Activated CD8-positive, alpha-beta memory T cell treated with anti-CD3 and anti-CD28 coated beads for 36 hours (primary cell): ENCODE data around the gene DOCK10. TPM values are rescaled to one million over a fixed set of nuclear protein-coding genes. Genes with fewer than 3 reads are reported as not detected.
"Not testable (repeated sequence)": the region's sequence is repeated elsewhere in the genome, so short reads cannot be mapped to it uniquely, and the experiment has no call there.

Source experiments
- CTCF ChIA-PET: fragments of 350-600 bp; sonication (Branson Sonifier 250); formaldehyde crosslinking; loops from one replicate; lab custom pipeline; 2021; ENCODE audit warnings: antibody characterized with exemption; lab: Charles Lee
- POLR2A ChIA-PET: fragments of 350-600 bp; sonication (Branson Sonifier 250); formaldehyde crosslinking; loops from one replicate; lab custom pipeline; 2021; ENCODE audit warnings: antibody characterized with exemption; lab: Charles Lee
- total RNA-seq, 2 experiments: library from RNA; stranded (reverse); gene quantifications; one replicate each; pipeline ENCODE4 v1.2.3, GENCODE V29; 2021

The DOCK10 gene
- total RNA-seq, 2 experiments from 2014 or later, result 144 to 152 TPM

DNA sequence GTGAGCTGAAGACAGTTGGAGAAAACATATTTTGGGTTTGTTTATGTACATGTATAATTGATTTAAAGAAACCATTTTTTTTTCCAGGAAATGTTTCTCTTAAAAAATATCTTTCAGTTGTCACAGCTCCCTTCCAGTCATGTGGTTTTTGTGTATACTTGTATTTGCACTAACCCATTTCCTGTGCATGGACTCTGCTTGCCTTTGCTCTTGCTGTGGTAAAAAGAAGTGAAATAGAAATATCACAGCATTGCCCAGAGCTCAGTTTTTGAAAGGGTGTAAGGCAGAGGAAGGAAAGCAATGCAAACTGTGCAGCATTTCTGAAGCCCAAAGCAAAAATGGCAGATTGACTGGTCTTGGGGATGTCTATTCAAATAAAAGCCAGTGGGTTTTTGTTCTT is 10.4 kb upstream of the DOCK10 start:
- ChIA-PET CTCF (no interaction called here), POLR2A (interaction anchor here (0.8 to 1.1 kb wide), 2 partner anchors 11 to 690 kb away, joined by 4 to 7 read pairs; partner anchors contain the start of gene DOCK10)

DNA sequence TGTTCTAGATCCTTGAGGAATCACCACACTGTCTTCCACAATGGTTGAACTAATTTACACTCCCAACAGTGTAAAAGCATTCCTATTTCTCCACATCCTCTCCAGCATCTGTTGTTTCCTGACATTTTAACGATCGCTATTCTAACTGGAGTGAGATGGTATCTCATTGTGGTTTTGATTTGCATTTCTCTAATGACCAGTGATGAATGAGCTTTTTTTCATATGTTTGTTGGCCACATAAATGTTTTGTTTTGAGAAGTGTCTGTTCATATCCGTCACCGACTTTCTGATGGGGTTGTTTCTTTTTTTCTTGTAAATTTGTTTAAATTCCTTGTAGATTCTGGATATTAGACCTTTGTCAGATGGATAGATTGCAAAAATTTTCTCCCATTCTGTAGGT is 5.2 kb upstream of the DOCK10 start:
- POLR2A ChIA-PET, CTCF ChIA-PET: not testable (repeated sequence)

DNA sequence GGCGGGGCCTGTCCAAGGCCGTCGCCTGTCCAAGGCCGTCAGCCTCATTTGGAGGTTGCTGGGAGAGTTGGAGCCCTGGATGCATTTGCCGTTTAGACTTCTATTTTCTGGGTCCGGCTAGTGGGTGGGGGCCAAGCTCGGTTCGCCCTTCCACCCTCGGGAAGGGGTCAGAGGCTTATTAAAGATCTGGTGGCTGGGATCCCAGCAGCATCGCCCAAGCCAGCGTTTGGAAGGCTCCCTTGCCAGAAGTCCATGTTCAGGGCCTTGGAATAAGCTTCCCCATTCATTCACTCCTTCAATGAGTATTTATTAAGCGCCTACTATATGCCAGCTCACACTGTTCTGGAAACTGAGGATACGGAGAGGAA is 516 bp upstream of the DOCK10 start:
- ChIA-PET POLR2A (interaction anchor here (0.6 to 1.6 kb wide), 3 partner anchors 19 to 98 kb away, joined by 4 to 7 read pairs (median 4); no protein-coding TSS in a partner anchor), CTCF (interaction anchor here (0.6 to 3.4 kb wide), 2 partner anchors 41 to 78 kb away, joined by 3 to 18 read pairs; no protein-coding TSS in a partner anchor)

DNA sequence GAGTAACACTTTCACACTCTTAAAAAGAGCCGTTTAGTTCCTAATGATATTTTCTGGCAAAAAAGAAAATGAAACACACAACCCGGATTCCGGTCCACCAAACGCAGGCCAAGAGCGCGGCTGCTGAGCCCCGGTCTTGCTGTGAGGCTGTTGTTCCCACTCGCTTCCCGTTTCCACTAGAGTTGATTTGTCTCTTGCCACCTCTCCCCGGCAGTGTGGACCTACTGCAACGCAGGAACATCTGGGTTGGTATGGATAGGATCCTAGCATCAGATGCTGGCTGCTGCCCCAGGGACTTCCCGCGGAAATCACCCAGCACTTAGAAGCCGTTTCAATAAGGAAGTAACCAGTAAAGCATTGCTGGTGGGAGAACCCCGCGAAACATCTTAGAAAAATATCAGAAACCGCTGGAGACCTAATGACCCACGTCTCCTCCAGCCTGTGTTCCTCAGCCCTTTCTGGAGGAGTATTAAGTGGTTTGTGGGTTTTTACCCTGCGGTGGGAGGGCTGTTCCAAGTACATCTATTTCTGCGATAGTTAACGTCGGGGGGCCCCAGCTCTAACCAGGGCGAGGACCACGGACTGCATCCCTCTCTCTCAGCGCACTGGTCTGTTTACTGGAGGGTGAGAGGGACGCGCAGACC is 939 bp downstream of the DOCK10 start:
- ChIA-PET CTCF (interaction anchor here (1.1 to 3.4 kb wide), 6 partner anchors 11 to 115 kb away, joined by 3 to 18 read pairs (median 6); no protein-coding TSS in a partner anchor), POLR2A (interaction anchor here (0.5 to 1.6 kb wide), 8 partner anchors 11 to 114 kb away, joined by 3 to 7 read pairs (median 5); no protein-coding TSS in a partner anchor)

DNA sequence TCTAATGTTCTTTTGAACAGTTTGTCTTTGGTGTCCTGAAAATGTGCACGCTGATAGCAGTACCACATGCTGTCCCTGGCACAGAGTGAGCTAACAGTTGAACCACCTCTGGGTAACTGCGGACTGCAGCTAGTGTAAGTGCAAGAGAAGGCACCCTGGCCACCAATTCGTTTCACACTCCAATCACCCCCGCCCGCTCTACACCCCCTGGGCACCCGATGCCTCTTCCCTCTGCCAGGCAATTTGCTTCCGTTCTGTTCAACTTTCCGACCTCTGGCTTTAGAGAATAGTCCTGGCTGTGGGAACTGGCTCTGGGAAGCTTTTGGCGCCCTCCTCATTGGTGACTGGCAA is 1.4 kb downstream of the DOCK10 start:
- CTCF ChIA-PET, result interaction anchor here (1.1 to 3.4 kb wide), 4 partner anchors 11 to 115 kb away, joined by 3 to 18 read pairs (median 6); no protein-coding TSS in a partner anchor
- POLR2A ChIA-PET, result interaction anchor here (0.5 to 1.4 kb wide), 5 partner anchors 11 to 96 kb away, joined by 3 to 5 read pairs (median 5); no protein-coding TSS in a partner anchor

DNA sequence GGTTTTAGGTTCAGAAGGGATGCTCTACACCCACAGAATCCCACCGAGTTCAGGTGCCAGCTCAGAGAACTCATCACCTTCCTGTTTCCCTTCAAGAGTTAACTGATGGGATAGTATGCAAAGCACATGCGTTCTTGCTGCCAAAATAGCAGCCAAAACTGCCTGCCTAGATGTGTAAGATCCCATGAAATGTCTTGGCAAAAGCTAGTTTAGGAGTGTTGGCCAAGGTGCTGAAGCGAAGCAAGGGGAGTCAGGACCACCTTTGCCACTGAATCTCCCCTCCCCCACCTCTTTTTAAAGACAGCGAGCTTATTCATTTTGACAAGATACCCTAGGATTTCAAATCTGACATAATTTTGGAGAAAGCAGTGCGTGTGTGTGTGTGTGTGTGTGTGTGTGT is 2.1 kb downstream of the DOCK10 start:
- CTCF ChIA-PET, result interaction anchor here (1.1 to 3.4 kb wide), 4 partner anchors 10 to 114 kb away, joined by 3 to 18 read pairs (median 6); no protein-coding TSS in a partner anchor
- POLR2A ChIA-PET, result interaction anchor here (0.6 to 1.4 kb wide), 5 partner anchors 10 to 1794 kb away, joined by 3 to 5 read pairs (median 5); no protein-coding TSS in a partner anchor

DNA sequence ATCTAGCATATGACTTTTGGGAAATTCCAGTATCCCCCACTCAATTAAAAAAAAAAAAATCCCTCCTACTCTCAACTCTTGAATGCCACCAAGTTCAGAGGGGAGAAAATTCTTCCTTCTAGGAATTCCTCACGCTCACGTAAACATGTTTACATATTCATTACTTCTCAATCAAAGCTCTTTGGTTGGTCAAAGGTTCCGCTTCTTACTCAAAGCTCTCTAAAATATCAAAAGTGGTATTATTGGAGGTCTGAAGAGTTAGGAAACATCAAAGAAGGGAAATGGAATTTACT is 4.1 kb downstream of the DOCK10 start:
- ChIA-PET CTCF (interaction anchor here (0.7 to 1.2 kb wide), 2 partner anchors 12 to 452 kb away, joined by 3 read pairs; no protein-coding TSS in a partner anchor), POLR2A (interaction anchor here (0.7 kb wide), 2 partner anchors 17 to 94 kb away, joined by 3 read pairs; no protein-coding TSS in a partner anchor)

DNA sequence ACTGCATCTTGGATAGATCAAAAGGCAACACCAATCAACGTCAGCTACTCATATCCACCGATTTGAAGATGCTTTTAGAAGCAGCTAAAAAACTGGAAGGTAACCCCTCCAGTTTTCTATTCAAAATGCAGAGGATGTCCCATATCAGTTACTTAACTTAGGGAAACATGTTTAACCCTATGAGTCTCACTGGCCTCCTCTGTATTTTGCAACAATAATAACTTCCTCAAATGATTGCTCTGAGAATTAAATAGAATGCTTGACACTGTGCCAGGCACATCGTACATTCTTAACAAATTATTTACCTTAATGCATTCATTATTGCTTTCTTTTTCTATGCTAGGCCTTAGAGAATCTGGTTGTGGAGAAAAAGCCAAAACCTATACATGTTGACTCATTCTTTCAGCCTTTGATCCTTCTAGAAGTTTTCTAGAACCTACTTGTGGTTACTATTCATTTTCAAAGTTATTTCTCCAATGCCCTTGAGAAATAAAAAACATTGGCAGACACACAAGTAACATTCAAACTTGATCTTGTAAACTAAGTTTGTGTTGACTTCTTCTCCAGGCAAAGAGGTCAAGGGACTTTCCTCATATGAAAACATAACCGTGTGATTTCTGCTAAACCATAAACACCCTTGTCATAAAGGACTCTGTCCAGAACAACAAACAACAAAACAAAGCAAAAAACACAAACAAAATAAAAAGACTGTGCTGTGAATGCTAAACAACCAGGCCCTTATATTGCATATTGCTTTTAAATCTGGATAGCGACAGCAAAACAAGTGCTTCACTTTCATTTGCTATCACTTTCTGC is 4.6 kb downstream of the DOCK10 start:
- ChIA-PET CTCF (interaction anchor here (0.7 kb wide), 1 partner anchor 452 kb away, joined by 3 read pairs; no protein-coding TSS in a partner anchor), POLR2A (interaction anchor here (0.7 kb wide), 2 partner anchors 18 to 93 kb away, joined by 3 read pairs; no protein-coding TSS in a partner anchor)

DNA sequence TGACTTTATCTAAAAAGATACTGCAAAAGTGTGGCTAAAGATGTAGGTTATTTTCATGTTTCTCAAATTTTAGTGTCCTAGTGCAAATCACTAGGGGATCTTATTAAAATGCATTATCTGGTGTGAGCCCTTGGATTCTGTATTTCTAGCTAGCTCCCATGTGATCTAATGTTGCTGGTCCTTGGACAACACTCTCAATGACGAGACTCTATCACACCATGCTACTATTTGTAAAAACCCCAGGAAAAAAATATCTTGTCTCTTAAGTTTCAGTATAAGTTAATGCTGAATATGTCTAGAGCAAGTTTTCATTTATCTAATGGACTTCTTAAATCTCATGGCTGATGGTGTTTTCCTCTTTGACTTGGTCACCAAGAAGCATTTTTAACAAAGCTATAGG is 5.8 kb downstream of the DOCK10 start:
- ChIA-PET CTCF (no interaction called here), POLR2A (no interaction called here)

DNA sequence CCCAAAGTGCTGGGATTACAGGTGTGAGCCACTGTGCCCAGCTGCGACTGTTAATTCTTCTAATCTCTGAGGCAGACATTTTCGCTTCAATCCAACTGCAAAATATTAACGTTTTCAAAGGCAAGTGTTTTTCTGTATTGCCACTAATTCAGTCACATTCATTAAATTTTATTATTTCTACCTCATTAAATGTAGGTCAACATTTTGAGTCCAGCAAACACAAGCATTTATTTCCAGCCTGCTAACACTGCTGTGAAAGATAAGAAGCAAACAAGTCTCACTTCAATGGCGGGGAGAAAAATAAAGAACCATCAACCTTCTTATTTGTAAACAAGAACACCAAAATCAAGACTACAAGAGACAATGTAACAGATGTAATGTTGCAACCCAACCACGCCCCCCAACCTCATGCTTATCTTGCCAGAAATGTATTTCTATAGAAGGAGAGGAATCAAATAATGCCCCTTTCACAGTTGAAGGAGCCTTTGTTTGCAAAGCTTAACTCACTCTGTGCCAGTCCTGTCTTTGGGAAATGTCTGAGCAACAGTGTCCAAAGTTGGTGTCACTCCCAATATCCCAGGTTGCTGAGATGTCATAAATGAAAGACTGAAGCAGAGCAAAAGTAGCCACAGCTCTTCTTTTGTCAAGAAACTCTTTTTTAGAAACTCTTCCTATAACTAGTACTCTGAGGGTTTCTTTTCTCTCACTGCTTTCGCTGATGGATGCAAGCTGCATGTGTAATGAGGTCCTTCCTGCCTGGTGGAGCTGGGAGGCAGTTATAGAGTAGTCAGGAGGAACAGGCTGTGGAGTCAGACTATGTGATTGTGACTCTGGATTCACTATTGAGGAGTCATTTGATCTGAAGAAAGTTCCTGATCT is 8.6 kb downstream of the DOCK10 start:
- POLR2A ChIA-PET, result no interaction called here
- CTCF ChIA-PET, result no interaction called here

DNA sequence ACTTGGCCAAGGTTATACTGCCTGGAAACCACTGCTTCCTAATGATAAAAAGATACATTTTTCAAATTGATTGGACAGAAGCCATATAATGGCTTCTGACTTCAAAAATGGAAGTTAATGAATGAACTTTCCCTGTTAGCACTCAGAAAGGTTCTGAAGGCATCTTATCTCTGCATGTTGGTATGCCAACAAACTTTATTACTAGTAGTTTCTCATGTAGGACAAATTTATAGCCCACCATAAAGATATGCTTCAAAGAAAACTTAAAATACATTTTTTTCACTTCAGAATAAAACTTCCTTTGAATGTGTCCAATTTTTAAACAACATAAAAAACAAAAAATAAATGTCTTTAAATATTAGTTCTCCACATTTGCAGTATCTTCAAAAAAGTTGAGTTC is 10.0 kb downstream of the DOCK10 start:
- CTCF ChIA-PET, result no interaction called here
- POLR2A ChIA-PET, result interaction anchor here (0.6 kb wide), 1 partner anchor 91 kb away, joined by 4 read pairs; no protein-coding TSS in a partner anchor

DNA sequence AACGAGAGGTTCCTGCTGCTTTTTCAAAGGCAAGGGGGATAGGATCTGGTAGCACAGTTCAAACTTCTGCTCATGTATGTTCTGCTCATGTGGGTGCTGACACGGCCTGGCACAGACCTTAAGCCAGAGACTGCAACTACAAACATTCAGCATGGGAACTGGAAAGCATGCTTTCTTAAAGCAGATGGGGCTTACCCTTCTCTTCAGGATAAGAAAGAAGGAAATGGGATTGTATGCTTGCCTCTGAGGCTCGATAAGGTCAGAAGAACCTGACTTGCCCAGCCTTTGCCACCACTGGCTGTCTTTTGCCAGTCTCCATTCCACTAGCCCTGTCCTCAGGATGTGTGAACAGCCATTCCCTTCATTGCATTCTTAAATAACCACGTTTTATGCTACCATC is 10.7 kb downstream of the DOCK10 start:
- ChIA-PET CTCF (no interaction called here), POLR2A (no interaction called here)

DNA sequence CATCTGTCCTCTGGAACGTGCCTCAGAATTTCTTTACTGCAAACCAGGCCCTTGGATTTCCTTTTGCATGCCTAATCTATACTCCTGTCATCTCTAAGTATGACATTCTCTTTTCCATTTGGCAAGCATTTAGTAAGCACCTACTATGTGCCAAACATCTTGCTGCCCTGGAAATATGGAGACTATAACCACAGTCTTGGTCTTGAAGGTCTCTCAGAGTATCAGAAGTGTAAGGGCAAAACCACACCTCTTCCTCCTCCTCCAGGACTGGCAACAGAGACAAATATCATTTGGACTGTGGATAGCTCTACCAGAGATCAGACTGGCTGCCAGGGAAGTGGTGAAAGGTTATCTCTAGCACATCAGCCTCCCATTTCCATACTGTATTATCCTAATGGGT is 11.4 kb downstream of the DOCK10 start:
- CTCF ChIA-PET, result no interaction called here
- POLR2A ChIA-PET, result no interaction called here

DNA sequence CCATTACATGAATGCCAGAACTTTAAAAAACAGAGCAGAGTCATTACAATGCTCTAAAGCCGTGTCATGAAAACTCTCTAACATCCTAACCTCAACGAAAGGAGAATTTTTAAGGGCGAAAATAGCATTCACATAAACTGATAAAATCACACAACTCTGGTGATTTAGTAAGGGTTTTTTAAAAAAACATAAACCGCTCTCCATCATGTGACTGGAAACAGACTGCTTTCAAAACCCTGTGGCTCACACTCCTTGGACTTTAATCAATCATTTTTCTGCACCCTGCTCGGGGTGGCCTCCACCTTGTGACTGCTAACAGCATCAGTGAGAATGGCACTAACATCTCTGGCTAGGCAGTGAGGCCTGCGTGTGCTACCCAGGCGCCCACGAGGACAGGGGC is 12.1 kb downstream of the DOCK10 start:
- POLR2A ChIA-PET, result no interaction called here

DNA sequence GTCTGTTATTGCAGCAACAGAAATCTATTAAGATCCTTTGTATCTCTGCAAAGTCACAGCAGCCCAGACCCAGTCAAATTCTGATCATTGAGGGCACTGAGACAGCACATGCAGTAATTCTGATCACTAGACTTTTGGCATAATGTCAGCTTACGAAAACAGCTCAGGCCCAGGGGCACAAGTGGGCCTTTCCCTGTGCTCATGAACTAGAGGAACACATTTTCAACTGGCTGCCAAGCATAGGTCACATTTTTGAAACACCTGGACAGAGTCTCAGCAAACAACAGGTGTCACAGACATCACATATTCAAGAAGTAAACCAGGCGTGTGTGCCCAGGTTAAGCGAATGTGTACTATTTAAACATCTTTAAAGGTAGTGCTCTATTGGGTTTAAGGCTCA is 13.7 kb downstream of the DOCK10 start:
- POLR2A ChIA-PET, result no interaction called here
- CTCF ChIA-PET, result interaction anchor here (1.2 kb wide), 1 partner anchor 16 kb away, joined by 4 read pairs; no protein-coding TSS in a partner anchor

More for the DNA sequence above, 12.1 kb downstream of the DOCK10 start:
- CTCF ChIA-PET, result interaction anchor here (1.5 kb wide), 1 partner anchor 10 kb away, joined by 3 read pairs; no protein-coding TSS in a partner anchor

DNA sequence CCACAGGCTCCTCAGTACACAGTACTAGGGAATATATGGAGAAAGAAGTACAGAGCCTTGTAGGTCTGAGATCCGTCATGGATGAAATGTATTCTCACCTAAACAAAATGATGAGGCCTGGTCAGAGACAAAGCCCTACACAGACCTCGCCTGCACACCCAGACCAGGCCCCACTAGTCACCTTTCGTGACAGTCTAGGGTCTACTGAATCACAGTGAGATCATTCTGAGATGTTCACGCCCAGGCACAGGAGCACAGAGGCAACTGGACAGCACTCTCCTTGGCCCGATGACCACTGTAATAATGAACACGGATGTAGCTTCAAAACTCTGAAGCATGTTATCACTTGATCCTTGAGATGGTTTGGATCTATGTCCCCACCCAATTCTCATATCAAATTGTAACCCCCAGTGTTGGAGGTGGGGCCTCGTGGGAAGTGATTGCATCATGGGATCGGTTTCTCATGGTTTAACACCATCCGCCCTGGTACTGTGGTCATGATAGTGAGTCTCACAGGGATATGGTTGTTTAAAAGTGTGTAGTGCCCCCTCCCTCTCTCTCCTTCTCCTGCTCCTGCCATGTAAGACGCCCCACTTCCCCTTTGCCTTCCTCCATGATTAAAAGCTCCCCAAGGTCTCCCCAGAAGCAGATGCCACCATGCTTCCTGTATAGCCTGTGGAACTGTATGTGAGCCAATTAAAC is 15.1 kb downstream of the DOCK10 start:
- ChIA-PET POLR2A (no interaction called here), CTCF (interaction anchor here (1.0 to 1.3 kb wide), 3 partner anchors 14 to 25 kb away, joined by 3 to 4 read pairs (median 4); partner anchors contain the start of gene DOCK10)

DNA sequence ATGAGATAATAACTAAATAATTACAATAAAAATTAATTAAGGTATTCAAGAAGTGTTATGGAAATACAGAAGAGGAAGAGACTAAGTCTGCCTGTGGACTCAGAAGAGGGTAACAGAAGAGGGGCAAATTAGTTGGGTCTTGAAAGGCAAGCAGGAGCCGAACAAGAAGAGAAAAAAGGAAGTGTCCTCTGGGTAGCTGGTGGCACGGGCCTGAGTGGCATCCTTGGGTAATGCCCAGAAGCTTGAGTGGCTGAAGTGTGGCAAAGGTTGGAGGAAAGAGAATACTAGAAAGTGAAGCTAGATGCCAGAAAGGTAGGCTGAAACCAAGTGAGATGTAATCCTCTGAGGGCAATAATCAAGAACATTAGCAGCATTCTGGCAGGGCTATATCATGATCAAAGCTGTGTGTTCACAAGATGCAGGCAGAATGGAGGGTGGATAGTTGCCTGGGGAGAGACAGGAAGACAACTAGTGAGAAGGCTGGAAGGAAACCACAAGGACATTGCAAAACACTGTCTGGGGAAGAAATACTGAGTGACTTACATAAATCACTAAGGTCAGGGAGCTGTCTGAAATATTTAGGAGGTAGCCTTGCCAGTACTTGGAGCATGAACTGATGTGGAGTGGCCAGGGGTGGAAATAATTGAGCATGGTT is 16.2 kb downstream of the DOCK10 start:
- ChIA-PET CTCF (interaction anchor here (0.5 to 1.0 kb wide), 4 partner anchors 13 to 25 kb away, joined by 3 to 4 read pairs (median 4); partner anchors contain the start of gene DOCK10), POLR2A (interaction anchor here (0.5 kb wide), 1 partner anchor 9 kb away, joined by 6 read pairs; no protein-coding TSS in a partner anchor)
